GM18873 (cell line): ENCODE measurements around the gene MAMDC2.

ENCODE experiments used
- ATAC-seq: cut with Tn5 transposase; IDR thresholded peaks from one replicate; pipeline ENCODE4 v1.9.1; 2021; ENCODE audit warnings: mild to moderate bottlenecking, moderate library complexity, moderate number of reproducible peaks; ENCODE audit not compliant: unreplicated experiment, low FRiP score

The MAMDC2 gene, protein sequence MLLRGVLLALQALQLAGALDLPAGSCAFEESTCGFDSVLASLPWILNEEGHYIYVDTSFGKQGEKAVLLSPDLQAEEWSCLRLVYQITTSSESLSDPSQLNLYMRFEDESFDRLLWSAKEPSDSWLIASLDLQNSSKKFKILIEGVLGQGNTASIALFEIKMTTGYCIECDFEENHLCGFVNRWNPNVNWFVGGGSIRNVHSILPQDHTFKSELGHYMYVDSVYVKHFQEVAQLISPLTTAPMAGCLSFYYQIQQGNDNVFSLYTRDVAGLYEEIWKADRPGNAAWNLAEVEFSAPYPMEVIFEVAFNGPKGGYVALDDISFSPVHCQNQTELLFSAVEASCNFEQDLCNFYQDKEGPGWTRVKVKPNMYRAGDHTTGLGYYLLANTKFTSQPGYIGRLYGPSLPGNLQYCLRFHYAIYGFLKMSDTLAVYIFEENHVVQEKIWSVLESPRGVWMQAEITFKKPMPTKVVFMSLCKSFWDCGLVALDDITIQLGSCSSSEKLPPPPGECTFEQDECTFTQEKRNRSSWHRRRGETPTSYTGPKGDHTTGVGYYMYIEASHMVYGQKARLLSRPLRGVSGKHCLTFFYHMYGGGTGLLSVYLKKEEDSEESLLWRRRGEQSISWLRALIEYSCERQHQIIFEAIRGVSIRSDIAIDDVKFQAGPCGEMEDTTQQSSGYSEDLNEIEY

DNA sequence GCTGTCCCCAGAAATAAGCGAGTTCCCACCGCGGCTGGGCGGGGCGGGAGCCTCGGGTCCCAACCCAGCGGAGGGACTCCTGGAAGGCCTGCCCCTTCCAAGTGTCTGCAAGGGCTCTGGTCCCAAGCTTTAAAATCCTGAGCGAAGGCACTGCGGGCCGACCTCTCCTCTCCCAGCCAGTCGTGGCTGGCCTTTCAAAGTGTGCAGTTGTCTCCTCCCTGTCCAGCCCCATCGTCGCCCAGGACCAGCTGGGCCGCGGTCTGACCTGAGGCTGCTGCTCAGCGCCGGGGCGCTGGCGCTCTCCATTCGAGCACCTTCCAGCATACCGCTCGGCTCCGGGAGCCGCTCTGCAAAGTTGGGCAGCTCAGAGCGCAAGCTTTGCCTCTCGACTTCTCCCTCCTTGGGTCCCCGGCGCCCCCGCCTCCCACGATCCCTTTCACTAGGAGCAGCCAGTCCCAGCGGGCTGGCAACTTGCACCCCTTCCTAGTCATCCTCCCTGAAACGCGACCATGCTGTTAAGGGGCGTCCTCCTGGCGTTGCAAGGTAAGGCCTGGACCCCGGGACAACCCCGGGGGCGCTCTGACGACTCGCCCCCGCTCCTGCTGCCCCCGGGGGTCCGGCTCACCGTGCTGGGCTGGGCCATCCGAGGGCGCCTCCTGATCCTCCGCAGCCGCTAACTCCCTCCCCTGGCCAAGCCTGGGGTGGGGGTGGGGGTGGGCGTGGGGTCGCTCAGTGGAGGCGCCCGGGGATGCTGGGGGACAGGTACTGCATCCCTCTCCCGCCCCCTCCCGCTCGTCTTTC lies at the start of gene MAMDC2:
TSS of gene MAMDC2 (plus strand) at position 160 of the 801 bp plus-strand sequence. CDS start at position 510, 350 bp downstream.
- ATAC-seq = no peak

DNA sequence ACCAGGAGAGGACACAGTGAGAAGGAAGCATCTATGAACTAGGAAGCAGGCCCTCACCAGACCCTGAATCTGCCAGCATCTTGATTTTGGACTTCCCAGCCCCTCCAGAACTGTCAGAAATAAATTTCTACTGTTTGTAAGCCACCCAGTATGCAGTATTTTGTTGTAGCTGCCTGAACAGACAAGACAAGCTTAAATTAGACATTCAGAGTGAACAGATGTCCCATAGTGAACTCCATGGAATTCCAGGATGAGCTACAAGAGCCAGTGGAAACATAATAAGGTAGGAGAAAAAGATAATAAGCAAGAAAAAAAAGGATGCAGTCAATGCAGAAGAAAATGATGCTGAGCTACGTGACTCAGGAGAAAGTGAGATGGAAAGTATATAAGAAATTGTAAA lies 47.8 kb upstream of the MAMDC2 start:
- ATAC-seq = no peak

DNA sequence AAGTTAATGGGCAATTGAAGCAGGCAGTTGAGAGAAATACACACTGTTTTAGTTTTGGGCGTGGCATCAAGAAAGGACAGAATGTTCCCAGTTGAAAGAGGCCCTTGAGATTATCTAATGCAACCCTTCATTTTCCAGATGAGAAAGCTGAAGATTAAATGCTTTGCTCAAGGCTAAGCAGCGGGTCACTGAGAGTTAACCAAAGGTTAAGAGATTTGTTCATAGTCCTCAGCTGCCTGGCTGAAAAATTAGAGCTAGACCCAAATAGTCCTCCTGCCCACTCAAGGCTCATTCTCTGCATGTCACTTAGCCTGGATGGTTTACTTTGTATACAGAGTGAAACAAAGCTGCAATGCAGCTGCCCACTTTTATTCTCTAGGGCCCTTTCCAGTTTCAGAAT lies 46.7 kb upstream of the MAMDC2 start:
- ATAC-seq = no peak

DNA sequence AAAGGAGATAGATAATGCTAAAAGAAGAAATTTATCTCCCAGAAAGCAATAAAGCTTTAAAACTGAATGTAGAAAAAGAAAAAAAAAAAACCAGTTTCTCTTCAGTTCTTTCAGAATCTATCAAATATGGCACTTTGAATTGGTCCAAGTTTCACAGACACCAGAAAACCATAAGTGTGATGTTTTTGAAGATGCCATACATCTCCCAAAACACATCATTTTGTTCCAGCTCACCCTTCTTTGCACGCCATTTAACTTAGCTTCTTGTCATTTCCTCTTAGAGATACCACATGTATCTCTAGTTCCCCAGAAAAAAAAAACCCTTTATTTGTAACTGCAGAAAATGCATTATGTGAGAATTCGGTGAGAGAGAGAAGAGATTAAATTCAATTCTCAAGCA lies 46.1 kb upstream of the MAMDC2 start:
- ATAC-seq = no peak

DNA sequence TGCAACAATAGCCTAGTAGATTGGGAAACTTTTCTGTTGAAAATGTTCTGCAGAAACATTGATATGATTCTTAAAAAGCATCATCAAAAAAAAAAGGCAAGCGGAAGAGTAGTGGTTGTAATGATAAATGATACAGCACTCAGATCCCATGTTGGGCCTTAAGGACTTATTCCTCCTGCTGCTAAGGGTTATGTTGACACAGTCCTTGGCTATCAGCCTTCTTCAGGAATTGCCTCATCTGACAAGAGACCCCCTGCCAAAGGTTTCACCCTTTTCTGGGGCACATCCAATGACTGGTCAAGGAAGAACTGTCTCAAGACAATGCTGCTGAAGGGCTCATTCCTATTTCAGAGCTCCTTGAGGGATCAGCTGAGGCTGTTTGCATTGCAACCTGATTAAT lies 44.3 kb upstream of the MAMDC2 start:
- ATAC-seq = no peak

DNA sequence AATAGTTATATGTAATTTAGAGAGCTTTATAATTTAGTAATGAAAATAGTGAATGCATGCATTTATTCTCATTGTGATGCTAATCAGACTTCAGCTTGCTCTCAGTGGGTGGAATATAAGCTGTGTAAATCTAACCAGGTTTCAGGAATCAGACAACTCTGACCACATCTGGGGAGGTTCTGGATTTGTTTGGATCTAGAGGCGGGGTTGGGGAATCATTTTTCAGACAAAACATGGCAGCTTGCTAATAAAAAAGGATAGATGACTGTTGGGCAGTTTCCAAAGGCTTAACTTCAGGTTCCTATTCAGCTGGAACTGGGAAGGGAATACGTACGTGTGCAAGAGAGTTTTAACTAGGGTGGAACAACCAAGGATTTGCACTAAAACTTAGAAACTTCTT lies 43.2 kb upstream of the MAMDC2 start:
- ATAC-seq = no peak

DNA sequence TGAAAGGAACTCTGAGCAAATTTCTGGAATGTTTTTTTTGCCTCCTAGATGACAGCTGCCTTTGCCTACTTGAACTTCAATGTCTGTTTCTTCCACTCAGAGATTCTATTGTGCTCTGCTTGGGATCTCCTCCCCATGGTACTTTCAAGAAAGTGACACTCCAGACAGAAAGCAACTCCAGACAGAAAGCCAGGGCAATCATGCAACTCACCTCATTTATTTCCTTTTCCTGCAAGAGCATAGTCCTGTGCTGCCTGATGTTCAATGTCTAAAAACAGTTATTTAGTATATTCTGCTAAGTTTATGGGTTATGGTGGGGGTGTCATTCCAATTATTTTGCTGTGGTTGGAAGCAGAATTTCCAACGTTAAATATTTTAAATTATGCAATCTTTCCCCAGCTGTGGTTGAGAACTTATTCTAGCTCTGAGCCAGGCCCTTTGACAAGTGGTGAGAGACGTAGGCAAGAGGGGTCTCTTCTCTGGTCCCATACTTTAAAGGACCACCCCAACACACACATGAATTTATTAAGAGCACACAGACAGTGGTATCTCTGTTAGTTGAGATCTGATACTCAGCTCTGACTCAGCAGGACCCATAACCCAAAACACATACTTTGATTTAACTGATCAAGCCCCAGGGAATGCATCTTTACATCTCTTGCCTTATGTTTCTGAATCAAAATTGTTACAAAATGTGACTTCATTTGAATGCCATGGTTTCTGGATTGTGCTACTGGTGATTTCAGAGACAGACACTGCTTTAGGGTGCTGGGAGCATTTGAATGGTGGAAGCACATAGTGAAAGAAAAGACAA lies 39.5 kb upstream of the MAMDC2 start:
- ATAC-seq = no peak

DNA sequence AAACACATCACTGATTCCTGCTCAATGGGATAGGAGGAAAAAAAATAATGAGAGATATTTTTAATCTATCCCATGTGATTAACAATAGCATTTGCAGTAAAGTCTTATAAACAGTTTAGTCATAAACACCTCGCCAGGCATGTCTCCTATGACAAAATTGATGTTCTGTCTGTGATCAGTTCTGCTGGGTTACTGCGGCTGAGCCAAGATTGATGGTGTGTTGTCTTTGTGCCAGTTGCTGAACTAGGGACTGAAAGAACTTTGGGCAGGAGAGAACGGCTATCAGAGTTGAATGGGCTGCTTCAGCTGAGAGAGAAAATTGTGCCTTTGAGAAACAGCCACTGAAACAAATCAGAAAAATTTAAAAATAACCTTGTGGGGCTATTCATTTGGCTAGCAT lies 37.3 kb upstream of the MAMDC2 start:
- no peak for ATAC-seq

DNA sequence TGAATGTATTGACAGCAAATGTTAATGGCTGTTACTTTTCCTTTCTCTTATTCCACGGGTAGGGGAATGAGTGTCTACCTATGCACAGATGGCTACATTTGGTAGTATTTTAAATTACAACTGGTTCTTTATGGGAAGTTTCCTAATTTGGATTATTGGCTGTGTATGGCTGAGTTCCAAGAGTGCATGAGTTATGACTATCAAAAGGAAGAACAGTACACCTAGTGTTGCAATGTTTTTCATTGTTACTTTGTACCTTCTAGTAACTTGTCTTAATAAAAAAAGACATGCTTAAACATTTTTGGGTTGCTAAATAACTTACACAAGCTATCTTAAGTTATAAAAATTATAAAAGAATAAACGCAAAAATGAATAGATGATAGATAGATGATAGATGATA lies 35.8 kb upstream of the MAMDC2 start:
- ATAC-seq = no peak

DNA sequence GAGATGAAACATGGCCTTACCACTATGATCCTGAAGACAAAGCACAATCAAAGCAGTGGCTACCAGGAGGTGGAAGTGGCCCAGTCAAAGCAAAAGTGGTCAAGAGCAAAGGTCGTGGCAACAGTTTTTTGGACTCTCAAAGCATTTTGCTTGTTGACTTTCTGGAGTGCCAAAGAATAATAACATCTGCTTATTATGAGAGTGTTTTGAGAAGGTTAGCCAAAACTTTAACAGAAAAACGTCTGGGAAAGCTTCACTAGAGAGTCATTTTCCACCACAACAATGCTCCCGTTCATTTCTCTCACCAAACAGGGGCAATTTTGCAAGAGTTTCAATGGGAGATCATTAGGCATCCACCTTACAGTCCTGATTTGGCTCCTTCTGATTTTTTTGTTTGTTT lies 33.6 kb upstream of the MAMDC2 start:
- ATAC-seq = no peak

DNA sequence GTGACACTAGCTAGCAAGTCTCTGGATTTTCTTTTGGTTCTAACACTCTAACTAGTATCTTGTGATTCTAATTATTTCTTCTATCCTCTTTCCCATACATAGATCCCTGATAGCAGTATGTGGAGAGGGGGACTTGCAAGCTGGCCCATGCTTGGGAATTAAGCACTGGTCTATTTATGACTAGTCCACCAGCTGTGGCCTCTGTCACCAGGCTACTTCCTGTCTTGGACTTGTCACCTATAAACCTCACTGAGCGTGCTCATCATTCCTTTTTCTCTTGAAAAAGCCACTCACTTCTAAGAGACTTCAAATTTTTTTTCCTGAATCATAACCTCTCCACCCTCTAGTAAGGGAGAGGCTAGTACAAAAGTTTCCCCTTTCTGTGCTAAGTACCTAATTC lies 32.3 kb upstream of the MAMDC2 start:
- ATAC-seq = no peak

DNA sequence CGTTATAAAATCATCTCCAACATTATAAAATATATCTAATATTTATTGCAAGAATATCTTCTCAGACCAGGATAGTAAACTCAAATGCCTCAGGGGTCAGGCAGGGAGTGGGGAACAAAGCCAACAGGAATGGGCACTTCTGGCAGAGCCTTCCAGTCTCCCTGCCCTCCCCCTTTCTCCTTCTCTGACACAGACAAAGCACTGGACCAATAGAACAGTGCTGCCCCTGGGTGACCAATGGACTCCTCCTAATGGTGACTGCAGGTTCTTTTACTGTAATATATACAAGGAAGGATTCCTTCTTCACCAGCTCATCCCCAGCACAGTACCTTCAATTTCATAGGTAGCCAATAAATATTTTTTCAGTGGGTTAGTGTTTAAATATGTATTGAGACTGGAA lies 31.1 kb upstream of the MAMDC2 start:
- no peak for ATAC-seq

DNA sequence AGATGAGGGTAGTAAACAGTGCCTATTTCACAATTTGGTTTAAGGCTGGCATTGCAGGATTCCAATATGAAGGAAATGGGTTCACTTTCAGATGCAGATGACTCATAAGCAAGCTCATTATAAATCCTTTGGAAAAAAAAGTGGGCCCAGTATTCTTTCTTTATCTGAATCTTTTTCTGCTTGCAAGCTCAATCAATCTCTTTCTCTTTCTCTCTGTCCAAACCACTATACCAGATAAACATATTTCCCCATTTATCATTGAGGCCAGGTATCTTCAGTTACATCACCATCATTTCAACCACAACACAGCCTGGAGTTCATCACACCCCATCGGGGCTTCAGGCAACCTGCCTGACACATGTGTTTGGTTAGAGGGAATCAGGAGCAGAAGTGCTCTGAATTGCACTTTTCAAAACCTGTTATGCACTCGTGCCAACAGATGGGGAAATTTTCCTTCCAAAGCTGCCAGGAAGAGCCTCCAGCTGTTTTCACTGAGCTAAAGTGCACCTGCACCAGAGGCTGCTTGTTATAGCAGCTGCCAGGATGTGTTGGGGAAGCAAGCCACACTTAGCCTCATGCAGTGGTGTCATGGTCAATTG lies 30.0 kb upstream of the MAMDC2 start:
- ATAC-seq = no peak

DNA sequence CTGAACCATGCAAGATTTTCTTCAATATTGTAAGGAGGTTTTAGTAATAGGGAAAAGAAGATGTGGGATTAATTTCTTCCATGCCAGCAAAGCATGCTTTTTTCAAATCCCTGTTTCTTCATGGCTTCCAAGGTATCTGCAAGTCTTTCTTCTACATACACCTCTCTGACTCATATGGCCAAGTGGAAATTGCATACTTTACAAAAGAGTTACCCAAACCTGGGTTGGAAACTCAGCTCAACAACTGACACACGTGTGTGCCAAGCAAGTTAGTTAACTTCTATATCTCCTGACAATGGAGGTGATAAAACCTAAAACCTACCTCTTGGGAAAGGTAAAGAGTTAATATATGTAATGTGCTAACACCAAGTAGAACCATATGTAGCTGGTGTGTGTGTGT lies 28.5 kb upstream of the MAMDC2 start:
- no peak for ATAC-seq

DNA sequence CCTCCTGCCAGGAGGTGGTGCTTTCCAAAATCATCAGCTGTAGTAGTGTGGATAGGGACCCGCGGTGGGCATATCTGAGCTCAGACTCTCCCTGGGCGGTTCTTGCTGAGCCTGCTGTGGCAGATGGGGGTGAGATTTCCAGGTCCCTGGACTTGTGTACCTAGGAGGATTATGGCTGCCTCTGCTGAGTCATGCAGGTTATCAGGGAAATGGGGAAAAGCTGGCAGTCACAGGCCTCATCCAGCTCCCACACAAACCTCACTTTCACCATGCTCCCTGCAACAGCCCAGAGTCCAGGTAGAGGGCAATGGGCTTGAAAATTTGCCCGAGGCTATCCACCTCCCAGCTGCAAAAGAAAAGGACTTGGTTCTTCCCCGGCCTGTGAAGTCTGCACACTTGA lies 23.4 kb upstream of the MAMDC2 start:
- no peak for ATAC-seq

DNA sequence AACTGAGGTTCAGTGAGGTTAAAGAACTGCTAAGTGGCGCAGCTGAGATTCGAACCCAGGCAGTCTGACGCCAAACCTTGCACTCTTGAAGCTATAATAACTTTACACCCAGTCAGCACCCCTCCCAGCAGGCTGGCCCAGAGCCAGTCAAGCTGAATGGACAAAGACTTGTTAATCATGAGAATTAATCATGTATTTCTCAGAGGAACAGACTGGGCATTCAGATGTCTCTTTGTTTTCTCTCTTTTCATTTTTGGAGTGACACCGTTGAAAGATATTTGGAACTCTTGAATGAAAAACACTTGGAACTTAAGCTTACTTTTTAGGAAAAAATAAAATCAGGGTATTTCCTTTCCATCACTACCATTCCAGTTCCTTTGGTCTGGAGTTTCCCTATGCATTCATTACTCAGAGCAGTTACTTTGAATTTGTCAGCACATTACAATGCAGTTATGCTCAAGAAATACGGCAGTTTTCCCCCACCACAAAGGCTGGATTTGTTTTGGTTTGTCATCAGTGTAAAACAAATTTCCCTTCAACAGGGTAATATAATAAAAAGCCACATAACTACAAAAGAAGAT lies 22.6 kb upstream of the MAMDC2 start:
- ATAC-seq = no peak

DNA sequence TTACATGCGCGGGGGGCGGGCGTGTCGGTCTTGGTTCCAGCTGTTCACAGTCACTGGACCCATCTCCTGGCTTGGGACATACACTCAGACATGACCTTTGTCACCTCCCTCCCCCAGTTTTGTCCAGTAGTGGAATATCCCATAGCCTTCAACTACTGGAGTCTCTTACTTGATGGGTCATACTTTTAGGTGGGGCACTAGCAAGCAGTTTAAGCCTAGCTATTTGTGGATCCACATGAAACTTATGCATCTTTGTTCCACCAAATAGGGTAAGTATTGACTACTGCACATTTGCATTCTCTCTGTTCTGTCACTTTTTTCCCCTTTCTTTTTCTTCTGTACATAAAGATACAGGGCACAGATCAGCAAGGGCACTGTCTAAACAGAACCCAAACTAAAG lies 15.4 kb upstream of the MAMDC2 start:
- no peak for ATAC-seq

DNA sequence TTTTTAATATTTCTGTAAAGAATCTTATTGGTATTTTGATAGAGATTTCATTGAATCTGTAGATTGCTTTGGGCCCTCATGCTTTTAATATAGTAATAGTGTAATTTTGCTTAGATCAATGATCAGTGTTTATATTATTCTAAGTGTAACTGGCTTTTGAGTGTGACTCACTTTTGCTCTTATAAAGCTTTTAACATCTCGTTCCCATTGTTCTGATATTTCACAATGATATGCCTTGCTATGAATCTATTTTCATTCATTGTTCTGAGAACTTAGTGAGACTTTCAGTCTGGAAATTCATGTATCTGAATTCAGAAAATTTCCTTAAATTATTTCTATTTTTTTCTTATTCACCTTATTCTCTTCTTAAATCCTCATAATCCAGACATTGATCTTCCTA lies 13.5 kb upstream of the MAMDC2 start:
- ATAC-seq = no peak

DNA sequence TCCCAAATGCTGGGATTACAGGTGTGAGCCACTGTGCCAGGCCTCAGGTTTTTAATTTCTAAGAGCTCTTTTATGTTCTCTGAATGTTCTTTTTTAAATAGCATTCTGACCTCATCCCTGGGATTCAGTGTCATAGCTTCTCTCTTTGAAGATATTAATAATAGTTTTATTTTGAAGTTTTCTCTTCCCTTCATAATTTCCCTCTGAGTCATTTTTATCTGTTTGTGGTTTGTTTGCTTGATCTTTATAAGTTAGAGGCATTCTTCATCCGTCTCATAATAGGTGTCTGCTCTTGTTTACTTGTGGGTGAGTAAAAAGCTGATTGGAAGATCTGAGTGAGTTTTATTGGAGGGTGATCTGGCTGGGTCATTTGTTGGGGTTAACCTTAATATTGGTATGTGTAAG lies 12.5 kb upstream of the MAMDC2 start:
- no peak for ATAC-seq

DNA sequence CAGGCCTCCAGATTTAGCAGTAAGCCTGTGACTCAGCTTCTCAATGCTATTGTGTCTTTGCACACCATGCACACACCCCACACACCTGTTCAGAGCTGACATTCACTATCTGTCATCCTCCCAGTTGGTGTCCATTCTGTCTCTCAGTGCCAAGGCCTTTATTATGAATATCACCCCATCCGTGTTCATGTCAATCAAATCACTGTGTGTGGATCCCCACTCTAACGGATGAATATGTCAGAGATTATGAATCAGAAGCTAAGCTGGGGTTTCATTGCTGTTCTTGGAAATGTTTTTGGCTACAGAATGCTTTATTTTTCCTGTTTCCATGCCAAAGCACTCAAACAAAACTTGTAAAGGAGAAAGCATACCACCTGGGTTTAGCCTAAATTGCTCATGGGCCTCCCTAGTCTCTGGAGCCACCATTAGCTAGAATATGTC lies 9.4 kb upstream of the MAMDC2 start:
- no peak for ATAC-seq
